Vagina (tissue), 2 donors: Measurements from ENCODE around the gene PAIP2B.

Source experiments
- CTCF ChIP-seq, 3 experiments: fragments of 450-650 bp in 2 of 3; fragments of 200-600 bp in 1 of 3; sonication (generic) in 1 of 3; IDR thresholded peaks; one replicate each; pipeline ENCODE4 v1.5.1; 2017 to 2019; ENCODE audit warnings: antibody characterized with exemption in 3 of 3, mild to moderate bottlenecking in 2 of 3, moderate library complexity in 2 of 3
- POLR2A ChIP-seq, 2 donors: fragments of 450-650 bp; IDR thresholded peaks; one replicate each; pipeline ENCODE4 v1.6.1; 2017; ENCODE audit warnings: antibody characterized with exemption in 2 of 2, mild to moderate bottlenecking in 2 of 2, moderate library complexity in 2 of 2
- POLR2AphosphoS5 ChIP-seq, 2 donors: sonication (generic); formaldehyde crosslinking; IDR thresholded peaks; one replicate each; pipeline ENCODE4 v1.9.0; 2017; ENCODE audit warnings: antibody characterized with exemption in 2 of 2, mild to moderate bottlenecking in 2 of 2, low read depth in 1 of 2; ENCODE audit not compliant: insufficient read depth in 1 of 2

- no peak for TF ChIP-seq CTCF (IDR thresholded peaks at IDR 0.05)
- TF ChIP-seq POLR2AphosphoS5 (IDR thresholded peaks at IDR 0.05; ENCODE audit: insufficient read depth in 1 of 2, low read depth in 1 of 2) = no peak
- no peak for TF ChIP-seq POLR2A (IDR thresholded peaks at IDR 0.05)
Observed at GRCh38 chr2:71252862-71253261, 26.0 kb upstream of the PAIP2B start.
